Activated CD8-positive, alpha-beta memory T cell treated with anti-CD3 and anti-CD28 coated beads, Interleukin-2, amount 50 U/mL, for 24 hours (primary cell): Measurements from ENCODE around the gene TRPM8.

Source experiments
- DNase-seq: peaks from one replicate; pipeline ENCODE4 v3.0.0-alpha.2; 2020; ENCODE audit errors: extremely low read depth

The TRPM8 gene

GRCh38 chr2:234001380-234002160 is 84.4 kb downstream of the TRPM8 start:
- no peak for DNase-seq

GRCh38 chr2:234002281-234002680 is 85.1 kb downstream of the TRPM8 start:
- DNase-seq = no peak

- no peak for DNase-seq
Measured at GRCh38 chr2:234003972-234004617, 86.9 kb downstream of the TRPM8 start.

GRCh38 chr2:234005126-234005525 is 88.0 kb downstream of the TRPM8 start:
- DNase-seq = no peak

- DNase-seq = no peak
Measured at GRCh38 chr2:234006501-234006900, 89.3 kb downstream of the TRPM8 start.

GRCh38 chr2:234014427-234014826 is 97.3 kb downstream of the TRPM8 start:
- DNase-seq = no peak

- no peak for DNase-seq
Measured at GRCh38 chr2:234015861-234016260, 98.7 kb downstream of the TRPM8 start.

GRCh38 chr2:234019896-234020295 is 102.7 kb downstream of the TRPM8 start:
- no peak for DNase-seq

GRCh38 chr2:234020332-234020731 is 103.2 kb downstream of the TRPM8 start:
- no peak for DNase-seq

- DNase-seq = no peak
Measured at GRCh38 chr2:234022424-234022823, 105.3 kb downstream of the TRPM8 start.

- no peak for DNase-seq
Measured at GRCh38 chr2:234024304-234024703, 107.1 kb downstream of the TRPM8 start.

- DNase-seq = no peak
Measured at GRCh38 chr2:234025466-234025865, 108.3 kb downstream of the TRPM8 start.

GRCh38 chr2:234025891-234026401 is 108.8 kb downstream of the TRPM8 start:
- no peak for DNase-seq

GRCh38 chr2:234026693-234027254 is 109.6 kb downstream of the TRPM8 start:
- no peak for DNase-seq

GRCh38 chr2:234027641-234028040 is 110.5 kb downstream of the TRPM8 start:
- no peak for DNase-seq

- no peak for DNase-seq
Measured at GRCh38 chr2:234029150-234029733, 112.1 kb downstream of the TRPM8 start.

GRCh38 chr2:234031207-234031606 is 114.0 kb downstream of the TRPM8 start:
- DNase-seq = no peak

GRCh38 chr2:234032279-234032856 is 115.2 kb downstream of the TRPM8 start:
- DNase-seq = no peak

GRCh38 chr2:234033174-234033573 is 116.0 kb downstream of the TRPM8 start:
- DNase-seq = no peak

- DNase-seq = no peak
Measured at GRCh38 chr2:234033885-234034284, 116.7 kb downstream of the TRPM8 start.

- no peak for DNase-seq
Measured at GRCh38 chr2:234038076-234038802, 121.1 kb downstream of the TRPM8 start.
